Measurements from ENCODE around the gene CFAP300.

CFAP300 gene

DNA sequence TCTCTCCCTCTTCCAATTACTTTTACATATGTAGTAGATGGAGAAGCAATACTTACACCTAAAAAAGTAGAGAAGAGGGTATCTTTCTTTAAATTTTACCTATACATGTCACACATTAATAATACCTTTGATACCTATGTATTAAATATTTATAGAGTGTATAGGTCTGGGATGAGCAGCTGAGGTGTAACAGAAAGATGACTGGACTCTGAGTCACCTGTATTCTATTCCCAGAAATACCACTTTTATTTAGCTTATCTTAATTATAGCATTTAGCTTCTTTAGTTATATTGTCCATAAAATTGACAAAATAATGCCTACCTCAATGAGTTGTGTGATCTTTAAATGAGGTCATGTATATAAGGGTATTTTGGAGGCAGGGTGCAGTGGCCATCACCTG lies 32.4 kb downstream of the CFAP300 start:
- no peak for DNase-seq

DNA sequence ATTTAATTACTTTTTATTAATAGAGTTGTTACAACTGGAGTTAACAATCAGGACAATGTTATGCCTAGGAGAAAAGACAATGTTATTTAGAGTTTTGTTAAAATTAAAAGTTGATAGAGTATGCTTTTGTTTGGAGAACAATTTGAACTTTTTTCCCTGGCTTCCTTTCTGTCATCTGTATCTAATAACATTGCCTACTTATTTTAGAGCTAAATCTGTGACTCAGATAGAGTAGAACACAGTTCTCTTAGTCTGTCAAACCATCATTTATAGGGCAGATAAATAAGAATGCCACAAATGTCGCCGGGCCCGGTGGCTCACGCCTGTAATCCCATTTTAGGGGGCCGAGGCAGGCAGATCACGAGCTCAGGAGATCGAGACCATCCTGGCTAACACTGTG lies 34.1 kb downstream of the CFAP300 start:
- DNase-seq, result no peak

DNA sequence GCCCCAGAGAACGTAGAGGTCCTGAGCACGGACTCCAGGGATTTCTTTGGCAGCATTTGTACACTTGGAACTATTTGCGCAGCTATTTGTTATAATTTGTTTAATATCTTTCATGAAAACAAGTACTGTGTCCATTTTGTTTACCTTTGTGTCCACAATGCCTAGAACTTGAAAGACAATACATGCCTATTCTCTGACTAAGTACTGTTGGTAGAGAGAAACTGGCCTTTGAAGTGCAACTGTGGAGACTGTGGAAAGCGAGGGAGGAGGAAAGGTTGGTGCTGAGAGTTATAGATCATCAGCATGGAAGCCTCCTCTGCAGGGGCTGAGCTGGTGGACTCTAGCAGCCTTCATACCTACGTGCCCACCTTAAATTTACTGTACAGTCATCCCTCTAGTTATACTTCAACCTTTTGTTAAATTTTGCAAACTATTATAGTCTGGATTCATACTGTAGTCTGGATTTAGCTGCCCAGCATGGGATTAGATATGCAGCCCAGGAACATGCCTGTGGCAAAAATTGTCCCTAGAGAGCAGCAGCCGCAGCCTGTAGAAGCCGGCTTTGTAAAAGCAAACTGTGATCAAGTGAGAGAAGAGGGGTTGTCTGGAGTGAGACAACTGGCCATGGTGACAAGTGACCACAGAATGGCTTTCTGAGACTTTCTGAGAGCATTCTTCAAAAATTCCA lies 38.8 kb downstream of the CFAP300 start:
- DNase-seq, result no peak

DNA sequence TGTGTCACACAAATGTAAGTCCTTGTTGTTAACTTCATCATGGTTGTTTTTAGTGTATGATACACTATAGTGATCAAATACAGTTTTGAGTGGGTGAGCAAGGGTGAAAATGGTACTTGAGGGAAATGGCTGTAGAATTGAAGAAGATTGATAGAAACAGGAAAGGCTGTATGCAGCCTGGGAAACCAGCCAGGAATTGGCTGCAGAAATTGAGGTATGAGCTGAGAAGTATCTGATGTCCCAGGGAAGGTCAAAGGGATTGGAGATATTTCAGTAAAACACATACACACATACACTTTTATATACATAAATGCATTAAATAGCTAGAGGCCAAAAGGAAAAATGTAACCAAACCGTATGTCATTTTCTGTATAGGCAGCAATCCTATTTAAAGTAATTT lies 49.9 kb downstream of the CFAP300 start:
- no peak for DNase-seq

DNA sequence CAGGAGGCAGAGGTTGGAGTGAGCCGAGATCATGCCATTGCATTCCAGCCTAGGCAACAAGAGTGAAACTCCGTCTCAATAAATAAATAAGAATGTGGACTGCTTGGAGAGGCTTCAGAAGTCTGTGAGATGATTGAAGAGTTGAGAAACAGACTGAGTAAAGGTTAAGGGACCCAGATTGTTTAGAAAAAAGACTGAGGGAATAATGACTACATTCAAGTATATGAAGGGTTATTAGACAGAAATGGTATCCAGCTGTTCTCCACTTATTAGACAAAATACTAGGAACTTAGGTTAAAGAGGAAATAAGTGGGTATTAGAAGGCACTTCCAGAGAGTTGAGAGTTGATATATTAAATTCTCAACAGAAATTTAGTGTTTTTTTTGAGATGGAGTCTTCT lies 52.5 kb downstream of the CFAP300 start:
- no peak for DNase-seq

DNA sequence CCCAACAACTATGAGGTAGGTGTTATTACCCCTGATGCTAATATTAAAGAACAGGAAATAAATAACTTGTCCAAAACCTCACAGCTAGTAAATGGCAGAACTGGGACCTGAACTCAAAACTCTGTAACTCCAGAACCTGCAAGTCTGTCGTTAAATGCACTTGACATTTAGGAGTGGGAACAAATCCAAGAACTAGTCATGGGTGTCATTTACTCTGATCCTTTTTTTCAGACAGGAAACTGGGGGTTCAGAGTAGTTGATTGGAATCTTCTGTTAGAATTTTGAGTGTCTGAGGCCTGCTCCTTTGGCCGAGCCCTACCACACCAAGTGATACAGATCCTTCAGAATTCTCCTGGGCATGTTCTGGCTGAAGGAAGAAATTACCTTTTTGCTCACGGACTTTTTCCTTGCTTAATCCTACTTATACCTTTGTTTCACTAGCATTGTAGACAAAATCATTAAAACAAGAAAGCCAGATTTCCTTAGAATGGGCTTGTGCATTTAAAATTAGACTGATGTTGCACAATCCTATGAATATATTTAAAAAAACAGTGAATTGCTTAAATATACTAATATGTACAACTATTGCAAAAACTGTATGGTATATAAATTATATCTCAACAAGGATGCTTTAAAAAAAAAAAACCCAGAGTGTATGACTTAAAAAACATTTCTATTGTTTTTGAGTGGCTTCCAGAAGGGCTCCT lies 61.6 kb downstream of the CFAP300 start:
- DNase-seq, result no peak

DNA sequence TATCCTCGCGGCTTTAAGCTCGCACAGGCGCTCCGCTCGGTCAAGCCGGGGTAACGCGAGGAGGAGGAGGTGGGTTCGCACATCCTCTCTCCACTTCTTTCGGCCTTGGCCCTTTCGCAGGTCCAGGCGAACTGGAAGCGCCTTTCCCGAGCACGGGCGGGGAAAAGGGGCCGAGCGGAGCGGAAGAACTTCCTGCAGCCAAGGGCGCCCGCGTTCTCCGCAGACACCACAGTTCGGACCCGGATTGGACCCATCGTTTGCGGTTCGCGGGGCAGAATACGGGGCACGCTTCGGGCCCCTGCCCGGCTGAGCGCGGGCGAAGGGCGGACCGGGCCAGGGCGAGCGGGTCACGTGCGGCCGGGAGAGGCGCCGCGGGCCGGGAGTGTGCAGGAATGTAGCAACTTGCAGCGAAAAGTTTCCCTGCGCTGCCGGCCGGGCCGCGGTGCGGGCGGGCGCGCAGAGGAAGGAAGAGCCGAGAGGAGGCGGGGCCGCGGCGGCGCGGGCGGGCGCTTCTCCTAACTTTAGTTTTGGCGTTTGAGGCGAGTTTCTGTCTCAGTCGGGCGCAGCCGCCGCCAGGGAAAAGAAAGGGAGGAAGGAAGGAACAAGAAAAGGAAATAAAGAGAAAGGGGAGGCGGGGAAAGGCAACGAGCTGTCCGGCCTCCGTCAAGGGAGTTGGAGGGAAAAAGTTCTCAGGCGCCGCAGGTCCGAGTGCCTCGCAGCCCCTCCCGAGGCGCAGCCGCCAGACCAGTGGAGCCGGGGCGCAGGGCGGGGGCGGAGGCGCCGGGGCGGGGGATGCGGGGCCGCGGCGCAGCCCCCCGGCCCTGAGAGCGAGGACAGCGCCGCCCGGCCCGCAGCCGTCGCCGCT lies 62.9 kb downstream of the CFAP300 start, which contains the start of gene YAP1:
TSS of gene YAP1 (plus strand) at position 552 of the 865 bp plus-strand sequence. CDS start 402 bp downstream, outside the sequence.
- peak; percentile 96 for DNase-seq

DNA sequence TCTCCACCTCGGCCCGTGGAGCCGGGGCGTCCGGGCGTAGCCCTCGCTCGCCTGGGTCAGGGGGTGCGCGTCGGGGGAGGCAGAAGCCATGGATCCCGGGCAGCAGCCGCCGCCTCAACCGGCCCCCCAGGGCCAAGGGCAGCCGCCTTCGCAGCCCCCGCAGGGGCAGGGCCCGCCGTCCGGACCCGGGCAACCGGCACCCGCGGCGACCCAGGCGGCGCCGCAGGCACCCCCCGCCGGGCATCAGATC lies 63.4 kb downstream of the CFAP300 start:
- no peak for DNase-seq

DNA sequence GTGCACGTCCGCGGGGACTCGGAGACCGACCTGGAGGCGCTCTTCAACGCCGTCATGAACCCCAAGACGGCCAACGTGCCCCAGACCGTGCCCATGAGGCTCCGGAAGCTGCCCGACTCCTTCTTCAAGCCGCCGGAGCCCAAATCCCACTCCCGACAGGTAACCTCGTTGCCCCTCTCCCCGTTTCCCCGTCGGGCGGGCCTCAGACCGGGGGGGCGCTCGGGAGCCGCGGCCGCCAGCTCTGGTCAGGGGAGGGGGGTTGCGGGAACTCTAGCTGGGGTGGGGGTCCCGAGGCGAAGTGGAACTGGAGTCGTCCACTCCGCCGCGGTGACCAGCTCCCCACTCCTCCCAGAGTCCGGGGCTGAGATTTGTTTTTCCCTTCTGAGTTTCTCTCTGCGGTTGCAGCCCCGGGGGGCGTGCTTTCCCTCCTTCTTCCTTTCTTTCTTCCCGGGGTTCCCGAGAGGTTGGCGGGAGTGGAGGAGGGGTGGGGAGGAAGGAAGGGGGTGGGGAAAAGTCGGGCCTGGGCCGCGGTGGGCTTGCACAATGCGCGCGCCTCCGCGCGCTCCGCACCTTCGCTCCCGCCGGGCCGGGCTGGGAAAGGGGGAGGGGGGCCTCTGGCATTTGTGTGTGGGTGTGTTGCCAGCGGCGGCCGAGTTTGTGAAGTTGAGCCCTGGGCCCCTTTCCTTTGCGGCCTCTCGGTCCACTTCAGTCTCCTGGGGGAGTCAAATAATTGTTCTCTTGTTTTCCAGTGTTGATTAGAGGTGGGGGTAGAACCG lies 64.0 kb downstream of the CFAP300 start:
- peak; percentile 98 for DNase-seq

DNA sequence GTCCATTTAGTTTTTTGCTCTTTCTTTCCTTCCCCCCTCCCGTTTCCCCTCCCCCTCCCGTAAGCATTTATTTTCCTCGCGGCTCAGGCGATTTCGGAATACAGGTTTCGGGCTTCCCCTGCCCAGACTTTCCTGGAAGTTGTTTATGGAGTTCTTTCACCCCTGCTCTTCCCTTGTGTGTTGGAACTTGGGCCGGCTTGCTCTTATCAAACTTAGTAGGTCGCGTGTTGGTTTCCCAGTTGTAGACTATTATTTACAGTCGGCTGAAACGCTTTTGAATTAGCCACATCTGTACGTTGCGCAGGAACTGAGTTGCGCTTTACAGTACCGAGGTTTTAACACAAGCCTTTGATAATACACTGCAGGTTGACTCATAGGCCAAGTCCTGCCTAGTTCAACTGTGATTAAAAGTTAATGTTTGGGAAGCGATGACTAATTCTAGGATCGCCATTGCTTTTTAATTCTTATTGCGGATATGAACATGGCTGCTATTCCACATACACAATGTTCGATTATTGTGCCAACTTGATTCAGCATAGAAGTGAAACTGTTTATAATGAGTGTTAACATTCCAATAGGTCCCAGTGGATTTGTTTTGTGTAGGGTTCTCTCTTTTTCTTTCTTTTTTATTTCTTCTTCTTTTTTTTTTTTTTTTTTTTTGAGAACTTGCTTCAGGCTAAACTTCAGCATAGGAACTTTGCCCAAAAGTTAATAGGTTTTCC lies 64.7 kb downstream of the CFAP300 start:
- no peak for DNase-seq

DNA sequence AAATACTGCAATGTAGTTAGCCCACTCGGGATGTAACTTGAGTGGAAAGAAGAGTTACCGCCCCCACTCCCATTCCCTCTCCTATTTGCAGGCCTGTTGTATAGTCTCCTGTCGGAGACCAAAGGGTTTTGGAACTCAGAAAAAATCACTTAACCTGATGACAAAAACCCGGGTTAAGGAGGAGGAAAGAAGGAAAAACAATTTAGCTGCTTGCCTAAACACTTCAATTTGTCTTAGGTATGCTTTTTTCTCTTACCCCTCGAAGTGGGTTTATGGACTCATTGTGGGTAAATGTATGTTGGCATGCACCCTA lies 65.2 kb downstream of the CFAP300 start:
- DNase-seq, result no peak

DNA sequence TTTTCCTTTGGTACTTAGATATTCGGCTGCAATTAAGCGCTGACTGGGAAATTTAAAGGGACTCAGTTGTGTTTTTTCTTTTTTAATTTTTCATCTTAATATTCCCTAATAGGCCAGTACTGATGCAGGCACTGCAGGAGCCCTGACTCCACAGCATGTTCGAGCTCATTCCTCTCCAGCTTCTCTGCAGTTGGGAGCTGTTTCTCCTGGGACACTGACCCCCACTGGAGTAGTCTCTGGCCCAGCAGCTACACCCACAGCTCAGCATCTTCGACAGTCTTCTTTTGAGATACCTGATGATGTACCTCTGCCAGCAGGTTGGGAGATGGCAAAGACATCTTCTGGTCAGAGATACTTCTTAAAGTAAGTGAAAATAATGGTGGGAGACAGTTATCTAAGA lies 66.8 kb downstream of the CFAP300 start:
- DNase-seq, result peak; percentile 62

DNA sequence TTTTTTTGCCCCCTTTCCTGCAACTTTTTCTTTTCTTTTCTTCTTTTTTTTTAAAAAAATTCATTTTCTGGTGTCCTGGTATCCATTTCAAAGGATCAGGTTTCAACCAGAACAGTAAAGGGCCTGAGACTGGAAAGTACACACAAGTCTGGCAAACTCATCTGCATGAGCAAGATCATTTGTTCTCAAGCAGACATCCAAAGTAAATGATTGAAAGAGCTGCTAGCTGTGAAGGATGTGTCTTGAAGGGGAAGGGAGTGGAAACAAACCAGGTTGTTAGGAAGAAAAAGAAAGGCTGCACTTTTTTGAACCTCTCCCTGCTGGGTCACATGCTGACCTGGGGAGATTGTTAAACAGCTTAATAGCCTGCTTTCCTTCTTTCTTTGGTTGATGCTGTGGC lies 68.3 kb downstream of the CFAP300 start:
- DNase-seq, result peak; percentile 68

DNA sequence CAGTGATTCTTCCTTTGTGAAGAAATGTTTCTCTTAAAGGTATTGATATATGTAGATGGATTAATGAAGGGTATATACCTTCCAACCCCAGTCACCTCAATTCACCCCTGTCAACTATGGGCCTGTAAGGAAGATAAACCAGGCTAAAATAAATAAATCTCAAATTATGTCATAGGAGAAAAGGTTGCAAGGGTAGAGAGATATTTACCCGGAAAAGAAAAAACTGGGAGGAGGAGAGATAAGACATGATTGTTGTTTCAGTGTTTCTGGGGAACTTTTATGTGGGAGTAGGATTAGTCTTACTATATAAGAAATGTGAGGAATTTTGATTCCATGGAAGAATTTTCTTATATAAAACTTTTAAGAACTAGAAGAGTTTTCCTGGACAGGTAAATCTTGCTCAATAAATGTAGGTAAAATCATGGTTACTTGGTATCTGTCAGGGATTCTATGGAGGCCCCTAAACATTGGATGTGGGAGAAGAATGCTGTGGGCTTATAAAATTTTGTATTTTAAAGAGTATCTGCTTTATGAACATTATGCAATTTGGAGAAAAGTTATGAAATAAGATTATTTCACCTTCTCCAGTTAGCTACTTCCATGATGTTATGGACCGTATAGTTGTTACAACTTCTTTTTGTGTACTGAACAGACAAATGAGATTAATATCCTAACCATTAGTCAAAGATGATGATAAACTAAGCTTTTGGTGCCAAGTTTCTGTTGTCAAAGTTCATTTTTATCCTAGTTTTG lies 69.4 kb downstream of the CFAP300 start:
- no peak for DNase-seq

DNA sequence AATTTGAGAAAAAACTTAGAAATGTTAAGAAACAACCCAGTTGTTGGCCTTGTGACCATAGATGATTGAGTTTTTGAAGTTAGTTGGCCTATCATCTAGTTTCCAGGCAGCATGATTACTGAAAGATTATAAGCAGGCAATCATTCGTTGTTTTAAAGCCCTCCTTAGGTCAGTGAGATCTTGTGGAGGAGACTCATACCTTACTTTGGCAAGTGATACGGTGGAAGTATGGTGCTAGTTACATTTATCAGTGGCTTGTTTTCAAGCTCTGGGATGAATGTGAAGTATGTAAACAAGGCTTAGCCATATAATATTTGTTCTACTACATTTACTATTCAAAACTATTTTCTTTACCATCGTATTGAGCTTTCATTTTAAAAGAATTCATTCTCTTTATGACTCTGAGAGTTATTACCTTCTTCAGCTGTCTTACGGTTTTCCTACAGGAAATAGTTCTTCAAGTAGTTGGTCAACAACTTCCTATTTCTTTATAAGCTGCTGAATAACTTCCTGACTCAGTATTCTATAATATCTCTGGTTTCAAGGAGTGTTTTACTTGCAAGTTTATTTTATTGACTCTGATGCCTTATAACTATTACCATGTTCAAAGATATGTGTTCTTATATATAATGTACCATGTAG lies 70.4 kb downstream of the CFAP300 start:
- no peak for DNase-seq

DNA sequence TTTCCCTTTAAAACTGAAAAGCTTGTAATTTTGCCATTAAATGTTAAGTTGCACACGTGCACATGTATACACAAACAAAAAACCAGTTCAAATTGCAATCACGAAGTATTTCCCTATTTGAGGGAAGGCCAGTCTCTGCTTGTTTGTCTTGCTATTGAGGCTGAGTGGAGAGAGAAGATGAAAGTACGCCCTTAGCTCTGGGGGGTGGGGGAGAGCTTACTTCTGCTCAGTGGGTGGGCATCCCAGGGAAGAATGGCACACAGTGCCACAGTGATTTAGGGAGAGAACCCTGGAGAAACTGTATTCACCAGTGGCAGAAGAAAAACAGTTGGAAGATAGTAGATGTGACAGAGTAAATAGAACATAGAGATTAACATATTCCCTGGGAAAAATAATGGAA lies 71.7 kb downstream of the CFAP300 start:
- DNase-seq, result no peak

DNA sequence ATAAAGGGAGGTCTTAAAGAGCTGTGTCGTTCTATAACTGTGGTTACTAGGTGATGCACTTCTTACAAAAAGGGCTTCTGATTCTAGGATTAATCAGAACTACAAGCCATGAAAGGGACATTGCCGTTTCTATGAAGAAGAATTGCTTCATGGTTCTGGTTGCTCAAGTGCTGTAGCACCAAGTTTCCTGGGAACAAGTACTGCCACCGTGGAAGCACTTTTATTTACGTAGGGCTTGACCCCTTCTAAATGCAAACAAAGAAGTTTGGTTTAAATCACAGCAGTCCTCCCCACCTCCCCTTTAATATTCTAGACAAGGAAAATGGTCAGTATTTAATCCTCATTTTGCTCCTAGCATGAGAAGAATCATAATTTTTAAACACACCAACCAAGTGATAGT lies 72.8 kb downstream of the CFAP300 start:
- DNase-seq, result no peak

DNA sequence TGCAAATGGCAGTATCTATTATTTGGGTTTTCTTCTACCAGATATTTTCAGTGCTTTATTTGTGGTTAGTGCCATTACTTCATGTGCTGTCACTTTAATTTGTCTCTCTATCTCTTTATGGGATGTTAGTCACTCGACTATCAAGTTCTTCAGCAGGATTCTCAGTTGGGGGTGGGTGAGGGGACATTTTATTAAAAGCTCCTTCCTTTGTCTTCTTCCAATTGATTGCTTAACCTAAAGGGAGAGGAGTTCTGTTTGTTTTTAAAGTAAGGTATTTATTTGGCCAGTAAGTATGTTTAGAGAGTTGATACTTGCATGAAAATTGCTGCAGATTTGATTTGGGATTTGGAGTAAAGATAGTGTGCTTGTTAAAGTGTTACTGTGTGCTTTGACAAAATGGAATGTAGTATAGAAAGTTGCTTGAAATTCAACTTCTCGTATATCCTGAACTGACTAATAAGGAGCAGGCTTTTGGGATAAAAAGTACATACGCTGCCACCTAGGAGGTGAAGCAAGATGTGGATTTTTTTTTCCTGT lies 73.3 kb downstream of the CFAP300 start:
- no peak for DNase-seq

DNA sequence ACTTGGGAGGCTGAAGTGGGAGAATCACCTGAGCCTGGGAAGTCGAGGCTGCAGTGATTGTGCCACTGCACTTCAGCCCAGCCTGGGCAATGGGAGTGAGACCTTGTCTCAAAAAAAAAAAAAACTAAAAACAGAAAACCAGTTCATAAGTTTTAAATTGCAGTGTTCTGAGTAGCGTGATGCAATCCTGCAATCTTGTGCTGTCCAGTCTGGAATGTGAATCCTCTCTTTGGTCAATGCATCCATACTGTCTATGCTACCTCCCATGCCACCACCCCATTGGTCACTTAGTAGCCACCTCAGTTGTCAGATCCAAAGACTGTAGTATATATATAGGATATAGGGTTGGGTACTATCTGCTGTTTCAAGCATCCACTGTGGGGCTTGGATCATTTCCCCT lies 74.1 kb downstream of the CFAP300 start:
- no peak for DNase-seq
